Colonic mucosa (tissue), 4 donors: ENCODE results near the gene ARMC5. TPM values are rescaled to one million over a fixed set of nuclear protein-coding genes. Genes with fewer than 3 reads are reported as not detected.

Experiments
- DNase-seq: peaks from one replicate; pipeline ENCODE4 v3.0.0-alpha.2; 2020
- H3K27ac ChIP-seq: fragments of 200-600 bp; one replicate; pipeline ENCODE4 v1.8.0; 2021
- H3K27me3 ChIP-seq: fragments of 200-600 bp; one replicate; pipeline ENCODE4 v1.8.0; 2021
- H3K36me3 ChIP-seq: fragments of 200-600 bp; one replicate; pipeline ENCODE4 v1.8.0; 2021
- H3K4me1 ChIP-seq: fragments of 200-600 bp; one replicate; pipeline ENCODE4 v1.8.0; 2021; ENCODE audit warnings: mild to moderate bottlenecking
- H3K4me3 ChIP-seq: fragments of 200-600 bp; one replicate; pipeline ENCODE4 v1.8.0; 2021
- H3K9ac ChIP-seq, 2 donors: one replicate each; pipeline ENCODE4 v1.7.0; 2013; ENCODE audit warnings: control low read depth in 2 of 2, low read depth in 2 of 2, low read length in 2 of 2
- H3K9me3 ChIP-seq: fragments of 200-600 bp; one replicate; pipeline ENCODE4 v1.8.0; 2021
- CTCF ChIP-seq: fragments of 200-600 bp; IDR thresholded peaks from one replicate; pipeline ENCODE4 v1.8.0; 2022; ENCODE audit warnings: antibody characterized with exemption, mild to moderate bottlenecking
- intact Hi-C: fragments of 100-400 bp; cut with DNase I; formaldehyde crosslinking; loops from one replicate; pipeline ENCODE4 v1.14.1; 2022
- total RNA-seq, 2 donors: library from RNA; stranded (reverse); fragmentation: NEBNext Ultra II Directional in 1 of 2; extraction: Animal tissue kit (Norgen Biotek cat#: 25700) in 1 of 2; gene quantifications; one replicate each; pipeline ENCODE4 v1.2.1, GENCODE V29; 2021
- donor health status: healthy.
- donor health status: DM: no; HTN: no; CAD: no.
- donor health status: DM: no; HTN: no; CAD: no.

The ARMC5 gene
- total RNA-seq, 2 donors from 2014 or later, result 5.5 to 13.2 TPM

GRCh38 chr16:31493506-31494125, 34.3 kb downstream of the ARMC5 start:
- no peak overlapping the region for H3K27ac ChIP-seq
- H3K4me3 ChIP-seq, result no peak overlapping the region
- DNase-seq, result no peak
- intact Hi-C loops, result no loop called here
- TF ChIP-seq CTCF, result no peak
- H3K9me3 ChIP-seq, result no peaks in the 10 kb centered on the region
- H3K9ac ChIP-seq, result no peak overlapping the region
- H3K4me1 ChIP-seq, result peaks cover 1% of the 10 kb centered on the region
- H3K36me3 ChIP-seq, result no peaks in the 10 kb centered on the region
- H3K27me3 ChIP-seq, result no peaks in the 10 kb centered on the region

GRCh38 chr16:31496670-31497069, 37.4 kb downstream of the ARMC5 start:
- no peak for DNase-seq
- H3K9me3 ChIP-seq, result no peaks in the 10 kb centered on the region
- H3K9ac ChIP-seq, result no peak overlapping the region
- intact Hi-C loops, result no loop called here
- H3K4me3 ChIP-seq, result no peak overlapping the region
- no peak for TF ChIP-seq CTCF
- no peaks in the 10 kb centered on the region for H3K27me3 ChIP-seq
- no peak overlapping the region for H3K27ac ChIP-seq
- no peaks in the 10 kb centered on the region for H3K36me3 ChIP-seq
- no peaks in the 10 kb centered on the region for H3K4me1 ChIP-seq

- H3K27ac ChIP-seq, result no peak overlapping the region
- no peaks in the 10 kb centered on the region for H3K27me3 ChIP-seq
- no peak for TF ChIP-seq CTCF
- H3K9ac ChIP-seq, result no peak overlapping the region
- intact Hi-C loops, result no loop called here
- no peaks in the 10 kb centered on the region for H3K36me3 ChIP-seq
- H3K9me3 ChIP-seq, result no peaks in the 10 kb centered on the region
- no peak overlapping the region for H3K4me3 ChIP-seq
- no peak for DNase-seq
- H3K4me1 ChIP-seq, result no peaks in the 10 kb centered on the region
Observed at GRCh38 chr16:31498493-31498892, 39.2 kb downstream of the ARMC5 start.

- no peak overlapping the region for H3K9ac ChIP-seq
- no peak for DNase-seq
- H3K4me3 ChIP-seq, result no peak overlapping the region
- no peak overlapping the region for H3K27ac ChIP-seq
- H3K36me3 ChIP-seq, result no peaks in the 10 kb centered on the region
- no peaks in the 10 kb centered on the region for H3K27me3 ChIP-seq
- H3K9me3 ChIP-seq, result no peaks in the 10 kb centered on the region
- no peaks in the 10 kb centered on the region for H3K4me1 ChIP-seq
- intact Hi-C loops, result loop anchor here (10.0 kb wide), 1 partner anchor 215 kb away; a partner anchor contains a TSS
- no peak for TF ChIP-seq CTCF
Observed at GRCh38 chr16:31499928-31500327, 40.6 kb downstream of the ARMC5 start.

GRCh38 chr16:31501226-31501965, 42.1 kb downstream of the ARMC5 start:
- intact Hi-C loops, result loop anchor here (10.0 kb wide), 1 partner anchor 213 kb away; a partner anchor contains a TSS
- no peak for DNase-seq
- no peak for TF ChIP-seq CTCF
- H3K4me3 ChIP-seq, result no peak overlapping the region
- H3K9ac ChIP-seq, result no peak overlapping the region
- H3K27me3 ChIP-seq, result no peaks in the 10 kb centered on the region
- no peak overlapping the region for H3K27ac ChIP-seq
- H3K9me3 ChIP-seq, result no peaks in the 10 kb centered on the region
- no peaks in the 10 kb centered on the region for H3K4me1 ChIP-seq
- H3K36me3 ChIP-seq, result no peaks in the 10 kb centered on the region
